Pancreas (tissue), 10 donors: ENCODE measurements around the gene S100A3. TPM values are rescaled to one million over a fixed set of nuclear protein-coding genes. Genes with fewer than 3 reads are reported as not detected.
A peak's percentile ranks its signal among the peaks of the same experiment; 100 is the strongest.

Experiments used
- ATAC-seq, 4 donors: fragments of 200-7000 bp; cut with Tn5 transposase; one replicate each; pipeline versions ENCODE4 v1.8.0 to v1.9.1; 2020; ENCODE audit warnings: mild to moderate bottlenecking in 4 of 4, moderate library complexity in 4 of 4
- DNase-seq, 6 donors: peaks; one replicate each; pipeline ENCODE4 v3.0.0-alpha.2; 2020
- FAIRE-seq: peaks from 2 replicates; lab custom pipeline; 2012; peaks lifted over from hg19 to GRCh38; lab: Jason Lieb, UNC
- H3K27ac ChIP-seq, 4 donors: fragments of 200-600 bp; sonication (generic); 1 replicate in 3 of 4; 2 replicates in 1 of 4; pipeline versions ENCODE4 v1.5.0 to v1.8.0; 2020
- H3K27me3 ChIP-seq, 4 donors: fragments of 200-600 bp; one replicate each; pipeline ENCODE4 v1.8.0; 2021
- H3K36me3 ChIP-seq, 3 donors: fragments of 200-600 bp; sonication (generic) in 1 of 3; one replicate each; pipeline versions ENCODE4 v1.5.0 to v1.8.0; 2020 to 2021
- H3K4me1 ChIP-seq, 3 donors: fragments of 200-600 bp; one replicate each; pipeline ENCODE4 v1.8.0; 2021
- H3K4me3 ChIP-seq, 4 donors: fragments of 200-600 bp; sonication (generic) in 2 of 4; one replicate each; pipeline versions ENCODE4 v1.5.0 to v1.8.0; 2020 to 2021
- H3K9me3 ChIP-seq, 4 donors: fragments of 200-600 bp; one replicate each; pipeline ENCODE4 v1.8.0; 2021
- WGBS, 2 donors: extraction: QIAGEN DNeasy Blood & Tissue Kit; methylation state at CpG; one replicate each; pipeline ENCODE4 v1.1.7; 2013; 5-methylcytosine and 5-hydroxymethylcytosine counted together
- intact Hi-C, 3 donors: fragments of 100-400 bp; cut with DNase I; formaldehyde crosslinking; loops; one replicate each; pipeline versions ENCODE4 v1.11.1 to v1.14.2; 2022
- polyA plus RNA-seq, 2 donors: library from polyadenylated mRNA; stranded (reverse); fragments of 200-250 nt; gene quantifications; one replicate each; pipeline ENCODE4 v1.2.3, GENCODE V29; 2013
- total RNA-seq, 6 donors: library from RNA; stranded (reverse); fragmentation: NEBNext Ultra II Directional in 4 of 6; extraction: Animal tissue kit (Norgen Biotek cat#: 25700) in 4 of 6; gene quantifications; one replicate each; pipeline versions ENCODE4 v1.2.1 to v1.2.4, GENCODE V29; 2021 to 2023
- TF ChIP-seq, protein P1 (sequence below), 4 donors: fragments of 200-600 bp; sonication (generic) in 3 of 4; IDR thresholded peaks; one replicate each; pipeline versions ENCODE4 v1.5.0 to v1.8.0; 2021; ENCODE audit warnings: antibody characterized with exemption in 4 of 4
- donor health status: healthy with polysubstance abuse.
- donor health status: DM: no; HTN: no; CAD: no; lungs with moderate emphysema.
- donor health status: DM: no; HTN: no; CAD: no.
- donor health status: control.
- donor health status: control.
- donor health status: Bipolar disorder and iron deficiency.
- donor health status: DM: yes; HTN: yes; CAD: no.
- donor health status: DM: no; HTN: no; CAD: no.
- donor health status: DM: no; HTN: no; CAD: no.
- donor health status: DM: yes; HTN: yes; CAD: no.

S100A3 gene
- total and polyA plus RNA-seq, 8 donors, result 0.20 to 1.1 (median 0.66) TPM; not detected in 3

DNA sequence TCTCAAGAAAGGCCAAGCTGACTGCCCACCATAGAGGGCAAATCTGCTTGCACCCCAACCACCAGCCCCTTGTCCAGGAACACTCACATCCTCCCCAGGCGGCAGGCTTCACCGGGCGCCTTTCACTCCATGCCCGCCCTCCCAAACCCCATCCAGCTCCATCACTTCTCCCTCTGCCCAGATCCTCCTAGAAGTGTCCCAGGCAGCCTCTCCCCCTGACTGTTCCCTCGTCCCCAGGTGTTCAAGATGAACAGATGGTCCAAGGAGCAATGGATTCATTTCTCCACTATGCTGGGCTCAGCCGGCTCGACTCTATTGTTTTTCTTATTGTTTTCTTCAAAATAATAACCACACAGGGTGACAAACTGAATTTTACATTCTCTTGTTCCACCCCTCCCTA lies 35.4 kb downstream of the S100A3 start:
- H3K4me3 ChIP-seq, result no peak overlapping the region
- DNase-seq (no peak), FAIRE-seq (no peak), ATAC-seq (no peak)
- TF ChIP-seq, protein P1, sequence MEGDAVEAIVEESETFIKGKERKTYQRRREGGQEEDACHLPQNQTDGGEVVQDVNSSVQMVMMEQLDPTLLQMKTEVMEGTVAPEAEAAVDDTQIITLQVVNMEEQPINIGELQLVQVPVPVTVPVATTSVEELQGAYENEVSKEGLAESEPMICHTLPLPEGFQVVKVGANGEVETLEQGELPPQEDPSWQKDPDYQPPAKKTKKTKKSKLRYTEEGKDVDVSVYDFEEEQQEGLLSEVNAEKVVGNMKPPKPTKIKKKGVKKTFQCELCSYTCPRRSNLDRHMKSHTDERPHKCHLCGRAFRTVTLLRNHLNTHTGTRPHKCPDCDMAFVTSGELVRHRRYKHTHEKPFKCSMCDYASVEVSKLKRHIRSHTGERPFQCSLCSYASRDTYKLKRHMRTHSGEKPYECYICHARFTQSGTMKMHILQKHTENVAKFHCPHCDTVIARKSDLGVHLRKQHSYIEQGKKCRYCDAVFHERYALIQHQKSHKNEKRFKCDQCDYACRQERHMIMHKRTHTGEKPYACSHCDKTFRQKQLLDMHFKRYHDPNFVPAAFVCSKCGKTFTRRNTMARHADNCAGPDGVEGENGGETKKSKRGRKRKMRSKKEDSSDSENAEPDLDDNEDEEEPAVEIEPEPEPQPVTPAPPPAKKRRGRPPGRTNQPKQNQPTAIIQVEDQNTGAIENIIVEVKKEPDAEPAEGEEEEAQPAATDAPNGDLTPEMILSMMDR (IDR thresholded peaks at IDR 0.05), result no peak
- 86 to 94% methylated on average over 7 of the region's 7 CpGs for WGBS, 2 donors
- no peaks in the 10 kb centered on the region for H3K9me3 ChIP-seq
- no peaks in the 10 kb centered on the region for H3K4me1 ChIP-seq
- no peak overlapping the region for H3K27ac ChIP-seq
- no peaks in the 10 kb centered on the region for H3K27me3 ChIP-seq
- intact Hi-C loops, result loop anchor here in 2 of 3 donors (2.0 to 5.0 kb wide), 2 partner anchors 49 to 57 kb away; no protein-coding TSS in a partner anchor
- no peaks in the 10 kb centered on the region for H3K36me3 ChIP-seq

DNA sequence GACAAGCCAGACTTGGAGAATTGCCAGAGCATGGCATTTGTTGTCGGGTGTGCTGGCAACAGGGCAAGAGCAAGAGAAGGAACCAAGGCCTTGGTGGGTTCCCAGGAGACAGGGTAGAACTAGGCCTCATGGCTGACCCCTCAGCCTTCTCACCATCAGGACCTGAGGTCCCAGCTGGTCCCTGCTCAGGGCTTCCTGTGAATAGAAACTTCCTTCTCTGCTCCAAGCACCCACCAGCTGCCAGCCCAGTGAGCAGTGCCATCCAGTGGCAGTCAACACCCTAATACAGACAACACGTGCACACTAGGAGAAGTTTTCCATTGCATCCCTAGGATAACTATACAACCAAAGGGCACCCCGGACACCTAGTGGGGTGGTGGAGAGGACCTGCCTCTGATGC lies 36.0 kb downstream of the S100A3 start:
- no peak for DNase-seq
- no peaks in the 10 kb centered on the region for H3K9me3 ChIP-seq
- no peak for FAIRE-seq
- no peak for ATAC-seq
- H3K27ac ChIP-seq, result no peak overlapping the region
- TF ChIP-seq, protein P1 (IDR thresholded peaks at IDR 0.05), result no peak
- intact Hi-C loops, result loop anchor here in 2 of 3 donors (2.0 to 5.0 kb wide), 2 partner anchors 49 to 58 kb away; no protein-coding TSS in a partner anchor
- H3K27me3 ChIP-seq, result no peaks in the 10 kb centered on the region
- H3K4me1 ChIP-seq, result no peaks in the 10 kb centered on the region
- 48 to 55% methylated on average over 3 of the region's 3 CpGs for WGBS, 2 donors
- no peak overlapping the region for H3K4me3 ChIP-seq
- H3K36me3 ChIP-seq, result no peaks in the 10 kb centered on the region

DNA sequence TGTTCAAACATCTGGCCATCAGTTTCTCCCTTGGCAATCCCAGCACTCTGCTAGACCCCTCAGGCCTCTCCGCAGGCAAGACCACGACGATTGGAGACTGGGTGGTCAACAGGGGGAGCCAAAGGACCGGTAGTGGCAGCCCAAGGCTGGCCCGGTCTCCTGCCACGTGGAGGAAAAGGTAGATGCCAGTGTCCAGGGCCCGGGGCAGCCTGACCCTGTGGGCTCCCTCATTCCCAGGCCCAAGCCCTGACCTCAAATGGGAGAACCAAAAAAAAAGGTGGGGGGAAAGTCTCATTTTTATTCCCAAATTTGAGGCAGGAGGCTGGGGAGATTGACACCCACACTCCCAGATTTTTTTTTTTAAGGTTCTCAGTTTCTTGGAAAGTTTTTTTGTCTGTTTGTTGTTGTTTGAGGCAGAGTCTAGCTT lies 38.1 kb downstream of the S100A3 start:
- no peak overlapping the region for H3K27ac ChIP-seq
- TF ChIP-seq, protein P1 (IDR thresholded peaks at IDR 0.05), result peak; percentile 63 to 85 (median 72)
- H3K4me3 ChIP-seq, result no peak overlapping the region
- ATAC-seq, result peak; percentile 80 to 89 (median 89)
- intact Hi-C loops, result loop anchor here in 1 of 3 donors (5.0 kb wide), 1 partner anchor 51 kb away; no protein-coding TSS in a partner anchor
- FAIRE-seq, result no peak
- no peaks in the 10 kb centered on the region for H3K4me1 ChIP-seq
- DNase-seq, result peak; percentile 69 to 87 (median 82)
- no peaks in the 10 kb centered on the region for H3K27me3 ChIP-seq
- H3K36me3 ChIP-seq, result no peaks in the 10 kb centered on the region
- no peaks in the 10 kb centered on the region for H3K9me3 ChIP-seq
- WGBS, 2 donors, result 0 to 1% methylated on average over 7 of the region's 7 CpGs

DNA sequence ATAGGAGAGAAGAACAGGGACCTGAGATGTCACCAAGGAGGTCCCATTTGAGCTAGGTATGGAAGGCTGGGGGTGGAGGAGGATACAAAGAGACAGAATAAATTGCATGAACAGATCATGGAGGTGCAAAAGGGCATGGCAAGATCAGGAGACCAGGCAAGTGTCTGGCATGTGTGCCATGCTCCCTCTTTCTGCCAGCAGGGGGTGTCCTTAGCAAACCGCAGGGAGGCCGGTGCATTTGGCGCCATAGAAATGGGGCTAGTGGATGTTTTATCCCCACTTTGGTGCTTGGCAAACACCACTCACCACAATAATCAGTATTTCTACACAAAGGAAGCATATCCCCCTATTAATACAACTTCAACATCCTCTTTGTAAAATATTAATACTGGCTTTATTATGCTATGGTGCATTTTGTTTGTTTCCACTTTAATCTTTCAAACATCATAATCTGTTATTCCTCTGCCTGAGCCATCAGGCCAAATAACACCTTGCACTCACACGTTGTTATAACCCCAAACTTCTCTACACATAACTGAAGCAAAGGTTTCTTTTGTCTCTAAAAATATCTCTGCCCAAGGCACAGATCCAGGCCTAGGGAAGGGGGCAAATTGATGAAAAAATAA lies 39.2 kb downstream of the S100A3 start:
- no peaks in the 10 kb centered on the region for H3K27me3 ChIP-seq
- TF ChIP-seq, protein P1 (IDR thresholded peaks at IDR 0.05), result peak in 3 of 4 donors; percentile 7 to 29 (median 11)
- no peak for FAIRE-seq
- ATAC-seq, result peak in 2 of 4 donors; percentile 29 to 41
- H3K27ac ChIP-seq, result no peak overlapping the region
- H3K9me3 ChIP-seq, result no peaks in the 10 kb centered on the region
- no peak overlapping the region for H3K4me3 ChIP-seq
- 67 to 71% methylated on average over 4 of the region's 4 CpGs for WGBS, 2 donors
- intact Hi-C loops, result loop anchor here in 1 of 3 donors (5.0 kb wide), 1 partner anchor 52 kb away; no protein-coding TSS in a partner anchor
- H3K36me3 ChIP-seq, result no peaks in the 10 kb centered on the region
- H3K4me1 ChIP-seq, result no peaks in the 10 kb centered on the region
- DNase-seq, result peak in 1 of 6 donors; percentile 42

DNA sequence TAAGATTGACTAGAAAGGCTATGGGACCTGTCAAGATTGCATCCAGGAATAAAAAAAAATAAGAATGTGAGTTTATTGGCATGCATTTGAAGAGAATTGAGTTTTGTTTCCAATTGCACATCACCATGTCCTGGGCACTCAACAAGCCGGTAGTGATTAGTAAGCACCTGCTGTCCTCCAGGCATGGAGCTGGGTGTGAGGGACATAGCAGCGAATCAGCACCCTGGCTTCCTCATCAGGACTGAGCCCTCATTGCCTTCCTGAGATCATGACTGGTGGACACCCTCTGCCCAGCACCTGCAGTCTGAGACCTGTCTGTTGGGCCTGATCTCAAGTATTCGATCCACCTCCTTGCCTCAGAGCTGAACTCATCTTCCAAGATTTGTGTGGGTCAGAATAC lies 40.0 kb downstream of the S100A3 start:
- DNase-seq (no peak), FAIRE-seq (no peak), ATAC-seq (no peak)
- WGBS, 2 donors, result 87 to 96% methylated on average over 3 of the region's 3 CpGs
- Histone ChIP-seq H3K27ac (no peak overlapping the region), H3K27me3 (no peaks in the 10 kb centered on the region), H3K4me3 (no peak overlapping the region), H3K9me3 (no peaks in the 10 kb centered on the region), H3K36me3 (no peaks in the 10 kb centered on the region), H3K4me1 (no peaks in the 10 kb centered on the region)
- intact Hi-C loops, result no loop called here
- TF ChIP-seq, protein P1 (IDR thresholded peaks at IDR 0.05), result no peak
